ENCODE measurements around the gene ARMC10. TPM values are rescaled to one million over a fixed set of nuclear protein-coding genes. Genes with fewer than 3 reads are reported as not detected.
"Not testable (repeated sequence)": the region's sequence is repeated elsewhere in the genome, so short reads cannot be mapped to it uniquely, and the experiment has no call there.

ARMC10 gene
- total RNA-seq, 1 donor from 2014 or later, result 36.5 TPM

- H3K4me3 Mint-ChIP-seq, result no peak overlapping the region
- no peaks in the 10 kb centered on the region for H3K9me3 Mint-ChIP-seq
- no peaks in the 10 kb centered on the region for H3K27me3 Mint-ChIP-seq
- peaks cover 19% of the 10 kb centered on the region for H3K36me3 Mint-ChIP-seq
- no peak for DNase-seq (ENCODE audit: extremely low spot score, unreplicated experiment)
- peaks cover 8% of the 10 kb centered on the region for H3K4me1 Mint-ChIP-seq (ENCODE audit: unreplicated experiment)
- no peak for TF ChIP-seq CTCF (conservative IDR thresholded peaks at IDR 0.05)
- H3K27ac Mint-ChIP-seq, result no peak overlapping the region
Observed at GRCh38 chr7:103101543-103101942, 26.6 kb downstream of the ARMC10 start.

GRCh38 chr7:103106005-103106702 lies 31.2 kb downstream of the ARMC10 start:
- peak overlapping the region; percentile 35 for H3K4me3 Mint-ChIP-seq
- no peaks in the 10 kb centered on the region for H3K27me3 Mint-ChIP-seq
- TF ChIP-seq CTCF (conservative IDR thresholded peaks at IDR 0.05), result no peak
- peaks cover 41% of the 10 kb centered on the region for H3K36me3 Mint-ChIP-seq
- peaks cover 20% of the 10 kb centered on the region for H3K4me1 Mint-ChIP-seq (ENCODE audit: unreplicated experiment)
- peak overlapping the region; percentile 40 for H3K27ac Mint-ChIP-seq
- no peaks in the 10 kb centered on the region for H3K9me3 Mint-ChIP-seq
- peak; percentile 72 for DNase-seq (ENCODE audit: extremely low spot score, unreplicated experiment)

GRCh38 chr7:103106703-103107070 lies 31.7 kb downstream of the ARMC10 start:
- H3K36me3 Mint-ChIP-seq, result peaks cover 43% of the 10 kb centered on the region
- H3K27me3 Mint-ChIP-seq; DNase-seq (ENCODE audit: extremely low spot score, unreplicated experiment); H3K9me3 Mint-ChIP-seq; H3K27ac Mint-ChIP-seq: not testable (repeated sequence)
- peaks cover 20% of the 10 kb centered on the region for H3K4me1 Mint-ChIP-seq (ENCODE audit: unreplicated experiment)
- H3K4me3 Mint-ChIP-seq, result peak overlapping the region; percentile 35

- H3K4me3 Mint-ChIP-seq, result no peak overlapping the region
- peaks cover 49% of the 10 kb centered on the region for H3K36me3 Mint-ChIP-seq
- no peak for TF ChIP-seq CTCF (conservative IDR thresholded peaks at IDR 0.05)
- H3K27ac Mint-ChIP-seq, result no peak overlapping the region
- DNase-seq (ENCODE audit: extremely low spot score, unreplicated experiment), result no peak
- no peaks in the 10 kb centered on the region for H3K27me3 Mint-ChIP-seq
- no peaks in the 10 kb centered on the region for H3K9me3 Mint-ChIP-seq
- H3K4me1 Mint-ChIP-seq (ENCODE audit: unreplicated experiment), result peaks cover 5% of the 10 kb centered on the region
Observed at GRCh38 chr7:103113164-103113563, 38.2 kb downstream of the ARMC10 start.

- Mint-ChIP-seq H3K27ac (no peak overlapping the region), H3K4me1 (ENCODE audit: unreplicated experiment) (peaks cover 5% of the 10 kb centered on the region), H3K27me3 (no peaks in the 10 kb centered on the region)
Observed at GRCh38 chr7:103114576-103115008, 39.7 kb downstream of the ARMC10 start.

More at GRCh38 chr7:103114576-103115008, 39.7 kb downstream of the ARMC10 start:
- peaks cover 41% of the 10 kb centered on the region for H3K36me3 Mint-ChIP-seq
- no peaks in the 10 kb centered on the region for H3K9me3 Mint-ChIP-seq
- no peak for DNase-seq (ENCODE audit: extremely low spot score, unreplicated experiment)
- H3K4me3 Mint-ChIP-seq, result no peak overlapping the region
- TF ChIP-seq CTCF (conservative IDR thresholded peaks at IDR 0.05), result no peak

Data from type B pancreatic cell (in vitro differentiated cells).